OCI-LY1 (cell line): ENCODE measurements around the gene GNA14.

Experiments
- H2AFZ ChIP-seq: fragments of 200-600 bp; sonication (generic), shearing (Covaris generic); 2 replicates; pipeline ENCODE4 v1.6.0; 2014; ENCODE audit warnings: antibody characterized with exemption, mild to moderate bottlenecking, low read length
- H3F3A ChIP-seq: fragments of 200-600 bp; sonication (generic), shearing (Covaris generic); 2 replicates; pipeline ENCODE4 v1.6.0; 2014; ENCODE audit warnings: mild to moderate bottlenecking, antibody characterized with exemption, low read length, moderate library complexity; ENCODE audit not compliant: insufficient read depth
- H3K27ac ChIP-seq: fragments of 200-600 bp; sonication (generic); 2 replicates; pipeline ENCODE4 v1.5.1; 2014; ENCODE audit warnings: low read length, mixed run types, mild to moderate bottlenecking, low read depth; ENCODE audit not compliant: poor library complexity, severe bottlenecking
- H3K27me3 ChIP-seq: fragments of 200-600 bp; sonication (generic); 2 replicates; pipeline ENCODE4 v1.6.0; 2014; ENCODE audit warnings: antibody characterized with exemption, mild to moderate bottlenecking, low read length, moderate library complexity; ENCODE audit not compliant: insufficient read depth
- H3K36me3 ChIP-seq: fragments of 200-600 bp; sonication (generic); 2 replicates; pipeline ENCODE4 v1.6.1; 2014; ENCODE audit warnings: mild to moderate bottlenecking, antibody characterized with exemption, low read length, moderate library complexity, mixed read lengths; ENCODE audit not compliant: insufficient read depth
- H3K4me1 ChIP-seq: fragments of 200-600 bp; sonication (generic); 2 replicates; pipeline ENCODE4 v1.5.1; 2014; ENCODE audit warnings: mild to moderate bottlenecking, low read length, moderate library complexity; ENCODE audit not compliant: insufficient read depth, severe bottlenecking
- H3K4me2 ChIP-seq: fragments of 200-600 bp; sonication (generic), shearing (Covaris generic); 2 replicates; pipeline ENCODE4 v1.6.1; 2014; ENCODE audit warnings: low read length
- H3K4me3 ChIP-seq: fragments of 200-600 bp; sonication (generic); 2 replicates; pipeline ENCODE4 v1.5.1; 2014; ENCODE audit warnings: low read length, low read depth, mild to moderate bottlenecking, mixed read lengths; ENCODE audit not compliant: poor library complexity, severe bottlenecking
- H3K79me2 ChIP-seq: fragments of 200-600 bp; shearing (Covaris generic); 2 replicates; pipeline ENCODE4 v1.6.1; 2016; ENCODE audit warnings: mixed run types, low read length, mixed read lengths; ENCODE audit not compliant: insufficient read depth
- H3K9ac ChIP-seq: fragments of 200-600 bp; sonication (generic), shearing (Covaris generic); 2 replicates; pipeline ENCODE4 v1.6.1; 2014; ENCODE audit warnings: mild to moderate bottlenecking, low read length, mixed read lengths
- H3K9me2 ChIP-seq: fragments of 200-600 bp; sonication (generic), shearing (Covaris generic); 2 replicates; pipeline ENCODE4 v1.6.1; 2014; ENCODE audit warnings: low read depth, mild to moderate bottlenecking, low read length, mixed read lengths
- H3K9me3 ChIP-seq: fragments of 200-600 bp; shearing (Covaris generic); 2 replicates; pipeline ENCODE4 v1.6.1; 2014; ENCODE audit warnings: low read length, mixed read lengths
- H4K20me1 ChIP-seq: fragments of 200-600 bp; sonication (generic), shearing (Covaris generic); 2 replicates; pipeline ENCODE4 v1.6.0; 2016; ENCODE audit warnings: mild to moderate bottlenecking, low read length; ENCODE audit not compliant: insufficient read depth
- EZH2 ChIP-seq: fragments of 200-600 bp; sonication (generic), shearing (Covaris generic); IDR thresholded peaks from 2 replicates; pipeline ENCODE4 v1.8.0; 2017; ENCODE audit warnings: borderline replicate concordance, mixed run types, mild to moderate bottlenecking, antibody characterized with exemption, low read length, moderate library complexity, mixed read lengths
- TF ChIP-seq, protein P1 (sequence below): fragments of 200-600 bp; sonication (generic), shearing (Covaris generic); IDR thresholded peaks from 2 replicates; pipeline ENCODE4 v1.5.1; 2017; ENCODE audit warnings: mild to moderate bottlenecking, antibody characterized with exemption, low read length, moderate library complexity, mixed read lengths

Gene GNA14

GRCh38 chr9:77523891-77524290 is 124.2 kb downstream of the GNA14 start:
- Histone ChIP-seq H3K27me3 (no peaks in the 10 kb centered on the region), H3K4me3 (no peak overlapping the region), H3K9ac (no peak overlapping the region), H3K36me3 (no peaks in the 10 kb centered on the region), H4K20me1 (no peaks in the 10 kb centered on the region), H3K27ac (no peak overlapping the region), H3K4me2 (no peak overlapping the region), H3K4me1 (no peaks in the 10 kb centered on the region), H2AFZ (no peak overlapping the region), H3K9me2 (no peaks in the 10 kb centered on the region), H3K79me2 (no peaks in the 10 kb centered on the region), H3F3A (no peaks in the 10 kb centered on the region), H3K9me3 (no peaks in the 10 kb centered on the region)
- TF ChIP-seq, protein P1, sequence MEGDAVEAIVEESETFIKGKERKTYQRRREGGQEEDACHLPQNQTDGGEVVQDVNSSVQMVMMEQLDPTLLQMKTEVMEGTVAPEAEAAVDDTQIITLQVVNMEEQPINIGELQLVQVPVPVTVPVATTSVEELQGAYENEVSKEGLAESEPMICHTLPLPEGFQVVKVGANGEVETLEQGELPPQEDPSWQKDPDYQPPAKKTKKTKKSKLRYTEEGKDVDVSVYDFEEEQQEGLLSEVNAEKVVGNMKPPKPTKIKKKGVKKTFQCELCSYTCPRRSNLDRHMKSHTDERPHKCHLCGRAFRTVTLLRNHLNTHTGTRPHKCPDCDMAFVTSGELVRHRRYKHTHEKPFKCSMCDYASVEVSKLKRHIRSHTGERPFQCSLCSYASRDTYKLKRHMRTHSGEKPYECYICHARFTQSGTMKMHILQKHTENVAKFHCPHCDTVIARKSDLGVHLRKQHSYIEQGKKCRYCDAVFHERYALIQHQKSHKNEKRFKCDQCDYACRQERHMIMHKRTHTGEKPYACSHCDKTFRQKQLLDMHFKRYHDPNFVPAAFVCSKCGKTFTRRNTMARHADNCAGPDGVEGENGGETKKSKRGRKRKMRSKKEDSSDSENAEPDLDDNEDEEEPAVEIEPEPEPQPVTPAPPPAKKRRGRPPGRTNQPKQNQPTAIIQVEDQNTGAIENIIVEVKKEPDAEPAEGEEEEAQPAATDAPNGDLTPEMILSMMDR, result no peak
- TF ChIP-seq EZH2, result no peak

GRCh38 chr9:77521091-77521490 is 127.0 kb downstream of the GNA14 start:
- Histone ChIP-seq H3K27me3 (no peaks in the 10 kb centered on the region), H3K27ac (no peak overlapping the region), H3K9me3 (no peaks in the 10 kb centered on the region), H2AFZ (no peak overlapping the region), H3K4me1 (no peaks in the 10 kb centered on the region), H3K4me3 (no peak overlapping the region), H4K20me1 (no peaks in the 10 kb centered on the region), H3K79me2 (no peaks in the 10 kb centered on the region), H3K4me2 (no peak overlapping the region), H3K9ac (no peak overlapping the region), H3K36me3 (no peaks in the 10 kb centered on the region), H3K9me2 (no peaks in the 10 kb centered on the region), H3F3A (no peaks in the 10 kb centered on the region)
- TF ChIP-seq EZH2, result no peak
- TF ChIP-seq, protein P1, result no peak

GRCh38 chr9:77518688-77519087 is 129.4 kb downstream of the GNA14 start:
- Histone ChIP-seq H3K27ac (no peak overlapping the region), H3K4me3 (no peak overlapping the region), H4K20me1 (no peaks in the 10 kb centered on the region), H2AFZ (no peak overlapping the region), H3K9me3 (no peaks in the 10 kb centered on the region), H3F3A (no peaks in the 10 kb centered on the region), H3K27me3 (no peaks in the 10 kb centered on the region), H3K4me2 (no peak overlapping the region), H3K4me1 (no peaks in the 10 kb centered on the region), H3K9ac (no peak overlapping the region), H3K36me3 (no peaks in the 10 kb centered on the region), H3K79me2 (no peaks in the 10 kb centered on the region), H3K9me2 (no peaks in the 10 kb centered on the region)
- no peak for TF ChIP-seq EZH2
- TF ChIP-seq, protein P1, result no peak
